ENCODE measurements around the gene STX10. TPM values are rescaled to one million over a fixed set of nuclear protein-coding genes. Genes with fewer than 3 reads are reported as not detected.

Gene STX10
- total RNA-seq, 1 experiment from 2014 or later: 56.9 TPM

DNA sequence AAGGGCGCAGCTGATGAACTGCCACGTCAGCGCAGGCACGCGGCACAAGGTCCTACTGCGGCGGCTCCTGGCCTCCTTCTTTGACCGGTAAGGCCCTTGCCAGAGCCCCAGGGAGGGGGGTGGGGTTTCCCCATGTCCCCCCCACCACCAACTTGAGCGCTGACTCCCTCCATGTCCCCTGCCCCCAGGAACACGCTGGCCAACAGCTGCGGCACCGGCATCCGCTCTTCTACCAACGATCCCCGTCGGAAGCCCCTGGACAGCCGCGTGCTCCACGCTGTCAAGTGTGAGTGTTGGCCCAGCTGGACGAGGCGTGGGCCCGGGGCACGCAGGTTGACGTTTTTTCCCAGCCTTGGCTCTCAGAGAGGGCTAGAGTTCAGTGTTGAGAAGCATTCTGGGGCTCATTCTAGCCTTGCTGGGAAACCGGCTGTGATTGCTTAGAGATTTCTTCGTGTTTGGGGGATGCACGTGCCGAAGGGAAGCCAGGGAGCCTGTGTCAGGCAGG lies 12.8 kb downstream of the STX10 start:
- DNase-seq (ENCODE audit: low spot score) (no peak), ATAC-seq (no peak)
- Mint-ChIP-seq H3K27ac (no peak overlapping the region), H3K36me3 (peaks cover 34% of the 10 kb centered on the region), H3K4me3 (no peak overlapping the region), H3K9me3 (no peaks in the 10 kb centered on the region), H3K27me3 (ENCODE audit: low read depth) (no peaks in the 10 kb centered on the region), H3K4me1 (peaks cover 8% of the 10 kb centered on the region)
- ChIA-PET CTCF (no interaction called here), POLR2A (no interaction called here)
- no peak for TF ChIP-seq ZNF232 (CRISPR knock-in tag; IDR thresholded peaks at IDR 0.05)
- TF ChIP-seq TEAD4 (CRISPR knock-in tag; IDR thresholded peaks at IDR 0.05): no peak
- no peak for TF ChIP-seq ATF2 (CRISPR knock-in tag; IDR thresholded peaks at IDR 0.05; ENCODE audit: borderline replicate concordance, low read depth)
- no peak for TF ChIP-seq USF2 (CRISPR knock-in tag; IDR thresholded peaks at IDR 0.05)
- TF ChIP-seq SMAD4 (CRISPR knock-in tag; IDR thresholded peaks at IDR 0.05): no peak

- no peak for DNase-seq (ENCODE audit: low spot score)
- H3K4me1 Mint-ChIP-seq: peaks cover 8% of the 10 kb centered on the region
- H3K27me3 Mint-ChIP-seq (ENCODE audit: low read depth): no peaks in the 10 kb centered on the region
- no peak for ATAC-seq
- H3K4me3 Mint-ChIP-seq: no peak overlapping the region
- CTCF ChIA-PET: no interaction called here
- peaks cover 34% of the 10 kb centered on the region for H3K36me3 Mint-ChIP-seq
- TF ChIP-seq, protein P1, sequence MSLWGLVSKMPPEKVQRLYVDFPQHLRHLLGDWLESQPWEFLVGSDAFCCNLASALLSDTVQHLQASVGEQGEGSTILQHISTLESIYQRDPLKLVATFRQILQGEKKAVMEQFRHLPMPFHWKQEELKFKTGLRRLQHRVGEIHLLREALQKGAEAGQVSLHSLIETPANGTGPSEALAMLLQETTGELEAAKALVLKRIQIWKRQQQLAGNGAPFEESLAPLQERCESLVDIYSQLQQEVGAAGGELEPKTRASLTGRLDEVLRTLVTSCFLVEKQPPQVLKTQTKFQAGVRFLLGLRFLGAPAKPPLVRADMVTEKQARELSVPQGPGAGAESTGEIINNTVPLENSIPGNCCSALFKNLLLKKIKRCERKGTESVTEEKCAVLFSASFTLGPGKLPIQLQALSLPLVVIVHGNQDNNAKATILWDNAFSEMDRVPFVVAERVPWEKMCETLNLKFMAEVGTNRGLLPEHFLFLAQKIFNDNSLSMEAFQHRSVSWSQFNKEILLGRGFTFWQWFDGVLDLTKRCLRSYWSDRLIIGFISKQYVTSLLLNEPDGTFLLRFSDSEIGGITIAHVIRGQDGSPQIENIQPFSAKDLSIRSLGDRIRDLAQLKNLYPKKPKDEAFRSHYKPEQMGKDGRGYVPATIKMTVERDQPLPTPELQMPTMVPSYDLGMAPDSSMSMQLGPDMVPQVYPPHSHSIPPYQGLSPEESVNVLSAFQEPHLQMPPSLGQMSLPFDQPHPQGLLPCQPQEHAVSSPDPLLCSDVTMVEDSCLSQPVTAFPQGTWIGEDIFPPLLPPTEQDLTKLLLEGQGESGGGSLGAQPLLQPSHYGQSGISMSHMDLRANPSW (CRISPR knock-in tag; conservative IDR thresholded peaks at IDR 0.05; ENCODE audit: low read depth): no peak
- no peak for TF ChIP-seq MXD4 (CRISPR knock-in tag; IDR thresholded peaks at IDR 0.05; ENCODE audit: borderline replicate concordance)
- TF ChIP-seq ZBTB43 (CRISPR knock-in tag; IDR thresholded peaks at IDR 0.05): no peak
- TF ChIP-seq SMAD4 (CRISPR knock-in tag; IDR thresholded peaks at IDR 0.05): no peak
- TF ChIP-seq RORB (CRISPR knock-in tag; IDR thresholded peaks at IDR 0.05): no peak
- TF ChIP-seq NR2C2 (CRISPR knock-in tag; IDR thresholded peaks at IDR 0.05): no peak
- TF ChIP-seq E2F1 (CRISPR knock-in tag; IDR thresholded peaks at IDR 0.05): no peak
- TF ChIP-seq ZNF263 (CRISPR knock-in tag; IDR thresholded peaks at IDR 0.05; ENCODE audit: low read depth): no peak
- no peak for TF ChIP-seq FOXP1 (CRISPR knock-in tag; IDR thresholded peaks at IDR 0.05; ENCODE audit: borderline replicate concordance)
- no peak for TF ChIP-seq ATF6 (CRISPR knock-in tag; IDR thresholded peaks at IDR 0.05)
- TF ChIP-seq ZNF138 (CRISPR knock-in tag; conservative IDR thresholded peaks at IDR 0.05): no peak
- H3K27ac Mint-ChIP-seq: no peak overlapping the region
- POLR2A ChIA-PET: no interaction called here
- no peaks in the 10 kb centered on the region for H3K9me3 Mint-ChIP-seq
Observed at GRCh38 chr19:13135068-13136062, 14.8 kb downstream of the STX10 start.

Data from WTC11 (cell line).